HEK293T (cell line): ENCODE measurements around the gene OR2H2.

Source experiments
- ARNT ChIP-seq: fragments of 450-650 bp; IDR thresholded peaks from 2 replicates; pipeline ENCODE4 v1.6.1; 2017; ENCODE audit warnings: mild to moderate bottlenecking
- BHLHE40 ChIP-seq: fragments of 450-650 bp; IDR thresholded peaks from 2 replicates; pipeline ENCODE4 v1.6.1; 2016; ENCODE audit warnings: mild to moderate bottlenecking, moderate library complexity, borderline replicate concordance
- CTBP1 ChIP-seq: fragments of 450-650 bp; IDR thresholded peaks from 2 replicates; pipeline ENCODE4 v1.6.1; 2016; ENCODE audit warnings: borderline replicate concordance
- ELF4 ChIP-seq: fragments of 450-650 bp; IDR thresholded peaks from 2 replicates; pipeline ENCODE4 v1.6.1; 2017; ENCODE audit warnings: antibody characterized with exemption
- FOXA1 ChIP-seq: fragments of 450-650 bp; IDR thresholded peaks from 2 replicates; pipeline ENCODE4 v1.6.1; 2016; ENCODE audit warnings: mild to moderate bottlenecking
- FOXK2 ChIP-seq: fragments of 450-650 bp; IDR thresholded peaks from 2 replicates; pipeline ENCODE4 v1.6.1; 2016; ENCODE audit warnings: mild to moderate bottlenecking
- FOXM1 ChIP-seq: fragments of 450-650 bp; IDR thresholded peaks from 2 replicates; pipeline ENCODE4 v1.6.1; 2017; ENCODE audit warnings: mild to moderate bottlenecking, borderline replicate concordance
- HDGF ChIP-seq: fragments of 450-650 bp; IDR thresholded peaks from 2 replicates; pipeline ENCODE4 v1.6.1; 2017; ENCODE audit warnings: antibody characterized with exemption, borderline replicate concordance
- LEF1 ChIP-seq: fragments of 450-650 bp; IDR thresholded peaks from 2 replicates; pipeline ENCODE4 v1.6.1; 2017; ENCODE audit warnings: mild to moderate bottlenecking, borderline replicate concordance
- NFRKB ChIP-seq: fragments of 450-650 bp; IDR thresholded peaks from 2 replicates; pipeline ENCODE4 v1.6.1; 2016; ENCODE audit warnings: mild to moderate bottlenecking, moderate library complexity
- PKNOX1 ChIP-seq: fragments of 450-650 bp; IDR thresholded peaks from 2 replicates; pipeline ENCODE4 v1.6.1; 2016
- SP1 ChIP-seq: fragments of 450-650 bp; IDR thresholded peaks from 2 replicates; pipeline ENCODE4 v1.6.1; 2017
- SUZ12 ChIP-seq: fragments of 450-650 bp; IDR thresholded peaks from 2 replicates; pipeline ENCODE4 v1.6.1; 2016; ENCODE audit warnings: mild to moderate bottlenecking

- TF ChIP-seq CTBP1 (no peak), FOXK2 (no peak), SUZ12 (no peak), ARNT (no peak), HDGF (no peak), SP1 (no peak), FOXM1 (no peak), ELF4 (no peak), FOXA1 (no peak), PKNOX1 (no peak), BHLHE40 (no peak), NFRKB (no peak), LEF1 (no peak)
Measured at GRCh38 chr6:29567541-29567940, 17.4 kb upstream of the OR2H2 start.
